Measurements from ENCODE around the gene CRAMP1.
"Not testable (repeated sequence)": the region's sequence is repeated elsewhere in the genome, so short reads cannot be mapped to it uniquely, and the experiment has no call there.

Gene CRAMP1

GRCh38 chr16:1713331-1713730 is 101.2 kb downstream of the CRAMP1 start:
- no peak overlapping the region for H3K4me3 ChIP-seq (ENCODE audit: low read depth, low read length)
- no peak for TF ChIP-seq CTCF (IDR thresholded peaks at IDR 0.05; ENCODE audit: borderline replicate concordance, insufficient read depth, low read depth, low read length)

- TF ChIP-seq CTCF (IDR thresholded peaks at IDR 0.05; ENCODE audit: borderline replicate concordance, insufficient read depth, low read depth, low read length): no peak
- peak overlapping the region; percentile 34 for H3K4me3 ChIP-seq (ENCODE audit: low read depth, low read length)
Measured at GRCh38 chr16:1713933-1714332, 101.8 kb downstream of the CRAMP1 start.

GRCh38 chr16:1715220-1715619 is 103.1 kb downstream of the CRAMP1 start:
- no peak overlapping the region for H3K4me3 ChIP-seq (ENCODE audit: low read depth, low read length)
- TF ChIP-seq CTCF (IDR thresholded peaks at IDR 0.05; ENCODE audit: borderline replicate concordance, insufficient read depth, low read depth, low read length): no peak

- H3K4me3 ChIP-seq (ENCODE audit: low read depth, low read length): not testable (repeated sequence)
Measured at GRCh38 chr16:1718236-1718635, 106.1 kb downstream of the CRAMP1 start.

- not testable (repeated sequence) for H3K4me3 ChIP-seq (ENCODE audit: low read depth, low read length)
Measured at GRCh38 chr16:1719559-1720229, 107.5 kb downstream of the CRAMP1 start.

- H3K4me3 ChIP-seq (ENCODE audit: low read depth, low read length): no peak overlapping the region
- TF ChIP-seq CTCF (IDR thresholded peaks at IDR 0.05; ENCODE audit: borderline replicate concordance, insufficient read depth, low read depth, low read length): no peak
Measured at GRCh38 chr16:1721372-1721771, 109.2 kb downstream of the CRAMP1 start.

- TF ChIP-seq CTCF (IDR thresholded peaks at IDR 0.05; ENCODE audit: borderline replicate concordance, insufficient read depth, low read depth, low read length): peak; percentile 70
- no peak overlapping the region for H3K4me3 ChIP-seq (ENCODE audit: low read depth, low read length)
Measured at GRCh38 chr16:1723450-1724147, 111.4 kb downstream of the CRAMP1 start.

GRCh38 chr16:1724491-1724890 is 112.3 kb downstream of the CRAMP1 start:
- no peak overlapping the region for H3K4me3 ChIP-seq (ENCODE audit: low read depth, low read length)
- no peak for TF ChIP-seq CTCF (IDR thresholded peaks at IDR 0.05; ENCODE audit: borderline replicate concordance, insufficient read depth, low read depth, low read length)

Data from GM12875 (cell line).